HEK293 (cell line): ENCODE data around the gene KIF17.

Experiments used
- AEBP2 ChIP-seq: fragments of 450-650 bp; formaldehyde crosslinking; IDR thresholded peaks from 2 replicates; pipeline ENCODE4 v1.5.1; 2016; ENCODE audit warnings: missing biosample characterization, missing genetic modification characterization, borderline replicate concordance
- CTCF ChIP-seq: fragments of 450-650 bp; formaldehyde crosslinking; IDR thresholded peaks from 2 replicates; pipeline ENCODE4 v1.5.1; 2016; ENCODE audit warnings: missing biosample characterization, missing genetic modification characterization
- MEIS1 ChIP-seq: sonication (generic); formaldehyde crosslinking; IDR thresholded peaks from 2 replicates; pipeline ENCODE4 v1.8.1; 2022; ENCODE audit warnings: missing genetic modification reagents, mild to moderate bottlenecking, borderline replicate concordance
- MZF1 ChIP-seq: fragments of 450-650 bp; formaldehyde crosslinking; IDR thresholded peaks from 2 replicates; pipeline ENCODE4 v1.5.1; 2017; ENCODE audit warnings: missing biosample characterization, missing genetic modification characterization, borderline replicate concordance
- PRDM1 ChIP-seq: fragments of 450-650 bp; formaldehyde crosslinking; IDR thresholded peaks from 2 replicates; pipeline ENCODE4; 2016; ENCODE audit warnings: missing biosample characterization, missing genetic modification characterization
- REST ChIP-seq: fragments of 450-650 bp; formaldehyde crosslinking; IDR thresholded peaks from 2 replicates; pipeline ENCODE4 v1.5.1; 2016; ENCODE audit warnings: missing biosample characterization, missing genetic modification characterization
- ZNF121 ChIP-seq: fragments of 450-650 bp; formaldehyde crosslinking; IDR thresholded peaks from 2 replicates; pipeline ENCODE4 v1.5.1; 2016; ENCODE audit warnings: missing biosample characterization, missing genetic modification characterization
- ZNF146 ChIP-seq: fragments of 450-650 bp; formaldehyde crosslinking; IDR thresholded peaks from 2 replicates; pipeline ENCODE4 v1.5.1; 2016; ENCODE audit warnings: missing biosample characterization, missing genetic modification characterization
- ZNF184 ChIP-seq: fragments of 450-650 bp; IDR thresholded peaks from 2 replicates; pipeline ENCODE4 v1.5.1; 2018; ENCODE audit warnings: missing biosample characterization, mild to moderate bottlenecking, missing genetic modification characterization
- ZNF324 ChIP-seq: fragments of 450-650 bp; formaldehyde crosslinking; IDR thresholded peaks from 2 replicates; pipeline ENCODE4 v1.5.1; 2016; ENCODE audit warnings: missing biosample characterization, missing genetic modification characterization
- ZNF692 ChIP-seq: fragments of 450-650 bp; formaldehyde crosslinking; IDR thresholded peaks from 2 replicates; pipeline ENCODE4 v1.5.1; 2016; ENCODE audit warnings: missing biosample characterization, missing genetic modification characterization

- no peak for TF ChIP-seq CTCF (tag by site-specific recombination)
- TF ChIP-seq AEBP2 = no peak
- no peak for TF ChIP-seq MEIS1 (CRISPR knock-in tag)
- no peak for TF ChIP-seq PRDM1 (tag by site-specific recombination)
- TF ChIP-seq REST (tag by site-specific recombination) = no peak
- no peak for TF ChIP-seq MZF1
- no peak for TF ChIP-seq ZNF324 (tag by site-specific recombination)
- no peak for TF ChIP-seq ZNF121 (tag by site-specific recombination)
- TF ChIP-seq ZNF184 (tag by site-specific recombination) = no peak
- no peak for TF ChIP-seq ZNF146 (tag by site-specific recombination)
- TF ChIP-seq ZNF692 (tag by site-specific recombination) = no peak
Measured at GRCh38 chr1:20685741-20686140, 32.1 kb downstream of the KIF17 start.
